Measurements from ENCODE around the gene ARL6IP6.

Gene ARL6IP6

DNA sequence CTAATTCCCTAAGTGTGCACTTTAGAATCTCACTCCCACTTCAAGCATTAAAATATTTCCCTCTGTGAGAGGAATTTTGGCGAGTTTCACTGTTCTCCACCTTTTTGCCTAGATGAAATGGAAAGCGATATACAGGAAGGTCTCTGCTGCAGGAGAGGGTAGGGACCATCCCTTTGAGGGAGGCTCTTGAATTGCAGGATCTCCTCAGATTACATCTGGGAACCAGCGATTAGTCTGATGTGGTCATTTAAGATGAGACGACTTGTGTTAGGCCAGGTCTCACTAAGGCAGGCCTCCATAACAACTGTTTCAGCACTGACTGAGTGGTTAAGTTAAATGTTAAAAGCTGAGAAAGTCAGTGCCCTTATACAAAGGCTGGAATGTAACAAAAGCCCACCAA is 74.6 kb downstream of the ARL6IP6 start:
- H3K4me3 ChIP-seq (ENCODE audit: low read depth, low read length), result no peak overlapping the region
- no peak overlapping the region for H3K27ac ChIP-seq
- H3K36me3 ChIP-seq (replicated peaks), result no peaks in the 10 kb centered on the region
- TF ChIP-seq CTCF (IDR thresholded peaks at IDR 0.05; ENCODE audit: low read depth, low read length, missing control alignments), result no peak
- no peaks in the 10 kb centered on the region for H3K27me3 ChIP-seq (replicated peaks)
- in situ Hi-C loops (cut with HindIII; ENCODE audit: low pct_ligation_motif_present, low sequenced_read_pairs), result no loop called here
- no peak for DNase-seq

- Histone ChIP-seq H3K27me3 (replicated peaks) (no peaks in the 10 kb centered on the region), H3K27ac (no peak overlapping the region), H3K36me3 (replicated peaks) (no peaks in the 10 kb centered on the region), H3K4me3 (ENCODE audit: low read depth, low read length) (no peak overlapping the region)
- no peak for TF ChIP-seq CTCF (IDR thresholded peaks at IDR 0.05; ENCODE audit: low read depth, low read length, missing control alignments)
- DNase-seq, result no peak
- in situ Hi-C loops (cut with HindIII; ENCODE audit: low pct_ligation_motif_present, low sequenced_read_pairs), result no loop called here
Observed at GRCh38 chr2:152796941-152797340, 78.5 kb downstream of the ARL6IP6 start.

GRCh38 chr2:152804687-152805408 is 86.4 kb downstream of the ARL6IP6 start:
- Histone ChIP-seq H3K36me3 (replicated peaks) (no peaks in the 10 kb centered on the region), H3K27me3 (replicated peaks) (no peaks in the 10 kb centered on the region), H3K4me3 (ENCODE audit: low read depth, low read length) (no peak overlapping the region), H3K27ac (no peak overlapping the region)
- in situ Hi-C loops (cut with HindIII; ENCODE audit: low pct_ligation_motif_present, low sequenced_read_pairs), result no loop called here
- DNase-seq, result no peak
- no peak for TF ChIP-seq CTCF (IDR thresholded peaks at IDR 0.05; ENCODE audit: low read depth, low read length, missing control alignments)

DNA sequence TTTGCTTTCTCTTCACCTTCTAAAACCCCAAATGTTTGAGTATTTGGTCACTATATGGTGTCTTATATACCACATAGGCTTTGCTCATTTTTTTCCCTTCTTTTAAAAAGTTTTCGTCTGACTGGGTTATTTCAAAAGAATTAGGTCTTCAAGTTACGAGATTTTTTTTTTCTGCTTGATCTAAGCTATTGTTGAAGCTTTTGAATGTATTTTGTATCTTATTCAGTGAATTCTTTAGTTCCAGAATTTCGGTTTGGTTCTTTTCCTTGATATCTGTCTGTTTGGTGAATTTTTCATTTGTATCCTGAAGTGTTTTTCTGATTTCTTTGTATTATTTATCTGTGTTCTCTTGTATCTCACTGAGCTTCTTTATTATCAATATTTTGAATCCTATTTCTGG is 93.5 kb downstream of the ARL6IP6 start:
- Histone ChIP-seq H3K27me3 (replicated peaks) (no peaks in the 10 kb centered on the region), H3K36me3 (replicated peaks) (no peaks in the 10 kb centered on the region), H3K27ac (no peak overlapping the region), H3K4me3 (ENCODE audit: low read depth, low read length) (no peak overlapping the region)
- in situ Hi-C loops (cut with HindIII; ENCODE audit: low pct_ligation_motif_present, low sequenced_read_pairs), result no loop called here
- no peak for TF ChIP-seq CTCF (IDR thresholded peaks at IDR 0.05; ENCODE audit: low read depth, low read length, missing control alignments)
- DNase-seq, result no peak

Data from brain microvascular endothelial cell (primary cell).